Ishikawa (cell line): ENCODE data around the gene GALNT10.

ENCODE experiments used
- CEBPB ChIP-seq: IDR thresholded peaks from 2 replicates; pipeline ENCODE4 v1.6.1; 2012
- CREB1 ChIP-seq: IDR thresholded peaks from 2 replicates; pipeline ENCODE4 v1.6.1; 2012; ENCODE audit warnings: low read depth
- EGR1 ChIP-seq: IDR thresholded peaks from 2 replicates; pipeline ENCODE4 v1.6.1; 2012
- EP300 ChIP-seq: IDR thresholded peaks from 2 replicates; pipeline ENCODE4 v1.6.1; 2012; ENCODE audit warnings: borderline replicate concordance
- FOXM1 ChIP-seq: IDR thresholded peaks from 2 replicates; pipeline ENCODE4 v1.6.1; 2012; ENCODE audit warnings: low read depth, borderline replicate concordance
- NFIC ChIP-seq: IDR thresholded peaks from 2 replicates; pipeline ENCODE4 v1.6.1; 2012
- RAD21 ChIP-seq: IDR thresholded peaks from 2 replicates; pipeline ENCODE4 v1.6.1; 2012; ENCODE audit warnings: low read depth
- TAF1 ChIP-seq: IDR thresholded peaks from 2 replicates; pipeline ENCODE4 v1.6.1; 2012; ENCODE audit warnings: low read depth, mild to moderate bottlenecking
- TCF12 ChIP-seq: IDR thresholded peaks from 2 replicates; pipeline ENCODE4 v1.6.1; 2012; ENCODE audit warnings: low read depth
- TEAD4 ChIP-seq: IDR thresholded peaks from 2 replicates; pipeline ENCODE4 v1.6.1; 2012
- YY1 ChIP-seq: IDR thresholded peaks from 2 replicates; pipeline ENCODE4 v1.6.1; 2012; ENCODE audit warnings: low read depth
- ZBTB7A ChIP-seq: IDR thresholded peaks from 2 replicates; pipeline ENCODE4 v1.6.1; 2012; ENCODE audit warnings: low read depth
- TF ChIP-seq, protein P1 (sequence below): IDR thresholded peaks from 2 replicates; pipeline ENCODE4 v1.6.1; 2012
- TF ChIP-seq, protein P2 (sequence below): IDR thresholded peaks from 2 replicates; pipeline ENCODE4 v1.6.1; 2012; ENCODE audit warnings: low read depth, mild to moderate bottlenecking
- TF ChIP-seq, protein P3 (sequence below): IDR thresholded peaks from 2 replicates; pipeline ENCODE4 v1.6.1; 2012

The GALNT10 gene

DNA sequence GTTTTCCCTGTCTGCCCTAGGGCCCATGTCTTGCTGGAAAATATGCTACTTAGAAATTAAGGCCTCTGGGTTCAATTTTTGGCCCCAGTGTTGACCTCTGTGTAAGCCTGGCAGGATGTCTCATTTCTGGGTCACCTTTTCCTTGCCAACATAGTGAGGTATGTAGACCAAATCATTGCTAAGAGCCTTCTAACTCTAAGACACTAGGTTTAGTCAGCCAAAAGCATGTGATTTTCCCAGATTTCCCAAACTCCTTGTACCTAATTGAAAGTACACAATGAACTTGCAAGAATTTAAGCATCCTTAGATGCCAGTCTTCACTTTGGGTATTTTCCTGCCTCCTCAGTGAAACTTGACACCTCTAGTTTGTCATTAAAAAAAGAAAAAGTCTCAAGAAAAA lies 77.0 kb downstream of the GALNT10 start:
- no peak for TF ChIP-seq TAF1
- TF ChIP-seq CREB1: no peak
- TF ChIP-seq YY1: no peak
- no peak for TF ChIP-seq ZBTB7A
- no peak for TF ChIP-seq NFIC
- TF ChIP-seq, protein P1, sequence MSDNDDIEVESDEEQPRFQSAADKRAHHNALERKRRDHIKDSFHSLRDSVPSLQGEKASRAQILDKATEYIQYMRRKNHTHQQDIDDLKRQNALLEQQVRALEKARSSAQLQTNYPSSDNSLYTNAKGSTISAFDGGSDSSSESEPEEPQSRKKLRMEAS: no peak
- no peak for TF ChIP-seq FOXM1
- TF ChIP-seq RAD21: no peak
- no peak for TF ChIP-seq TCF12
- TF ChIP-seq, protein P2, sequence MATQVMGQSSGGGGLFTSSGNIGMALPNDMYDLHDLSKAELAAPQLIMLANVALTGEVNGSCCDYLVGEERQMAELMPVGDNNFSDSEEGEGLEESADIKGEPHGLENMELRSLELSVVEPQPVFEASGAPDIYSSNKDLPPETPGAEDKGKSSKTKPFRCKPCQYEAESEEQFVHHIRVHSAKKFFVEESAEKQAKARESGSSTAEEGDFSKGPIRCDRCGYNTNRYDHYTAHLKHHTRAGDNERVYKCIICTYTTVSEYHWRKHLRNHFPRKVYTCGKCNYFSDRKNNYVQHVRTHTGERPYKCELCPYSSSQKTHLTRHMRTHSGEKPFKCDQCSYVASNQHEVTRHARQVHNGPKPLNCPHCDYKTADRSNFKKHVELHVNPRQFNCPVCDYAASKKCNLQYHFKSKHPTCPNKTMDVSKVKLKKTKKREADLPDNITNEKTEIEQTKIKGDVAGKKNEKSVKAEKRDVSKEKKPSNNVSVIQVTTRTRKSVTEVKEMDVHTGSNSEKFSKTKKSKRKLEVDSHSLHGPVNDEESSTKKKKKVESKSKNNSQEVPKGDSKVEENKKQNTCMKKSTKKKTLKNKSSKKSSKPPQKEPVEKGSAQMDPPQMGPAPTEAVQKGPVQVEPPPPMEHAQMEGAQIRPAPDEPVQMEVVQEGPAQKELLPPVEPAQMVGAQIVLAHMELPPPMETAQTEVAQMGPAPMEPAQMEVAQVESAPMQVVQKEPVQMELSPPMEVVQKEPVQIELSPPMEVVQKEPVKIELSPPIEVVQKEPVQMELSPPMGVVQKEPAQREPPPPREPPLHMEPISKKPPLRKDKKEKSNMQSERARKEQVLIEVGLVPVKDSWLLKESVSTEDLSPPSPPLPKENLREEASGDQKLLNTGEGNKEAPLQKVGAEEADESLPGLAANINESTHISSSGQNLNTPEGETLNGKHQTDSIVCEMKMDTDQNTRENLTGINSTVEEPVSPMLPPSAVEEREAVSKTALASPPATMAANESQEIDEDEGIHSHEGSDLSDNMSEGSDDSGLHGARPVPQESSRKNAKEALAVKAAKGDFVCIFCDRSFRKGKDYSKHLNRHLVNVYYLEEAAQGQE: no peak

DNA sequence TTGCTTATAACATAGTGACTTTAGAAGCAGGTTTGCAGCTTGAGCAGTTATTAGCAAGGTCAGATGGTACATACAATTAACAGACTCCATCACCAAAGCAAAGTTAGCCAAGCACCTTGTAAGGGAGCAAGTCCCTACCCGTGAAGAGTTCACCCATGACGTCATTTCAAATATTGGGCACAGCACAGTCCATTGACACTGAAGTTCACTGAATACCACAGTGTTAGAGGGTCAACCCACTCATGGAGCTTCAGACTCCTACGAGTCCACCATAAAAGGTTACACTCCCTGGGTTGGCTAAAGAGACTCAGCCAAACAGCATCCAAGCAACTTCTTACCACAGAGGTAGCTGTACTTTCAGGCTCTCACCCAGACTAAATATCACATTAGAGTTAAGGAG lies 77.5 kb downstream of the GALNT10 start:
- no peak for TF ChIP-seq CEBPB
- no peak for TF ChIP-seq EP300
- no peak for TF ChIP-seq TCF12

DNA sequence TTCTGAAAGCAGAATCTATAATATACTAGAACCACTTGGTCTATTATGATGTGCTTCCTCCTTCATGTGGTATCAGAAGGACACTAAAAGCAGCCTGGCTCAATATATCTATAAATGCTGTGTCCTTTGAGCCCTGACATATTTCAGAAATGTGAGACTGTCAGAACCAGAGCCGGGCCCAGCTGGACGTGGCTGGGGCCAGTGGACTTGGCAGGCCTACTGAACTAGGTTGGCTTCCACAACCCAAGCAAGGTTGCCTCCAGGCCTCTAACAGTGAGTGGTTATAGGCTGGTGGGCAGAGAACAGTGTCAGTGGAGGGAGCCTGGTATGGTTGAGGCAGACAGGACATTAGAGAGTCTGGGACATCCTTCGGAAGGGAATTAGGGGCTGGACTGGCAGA lies 78.9 kb downstream of the GALNT10 start:
- no peak for TF ChIP-seq EGR1
- no peak for TF ChIP-seq TAF1
- TF ChIP-seq, protein P1: no peak
- TF ChIP-seq, protein P3, sequence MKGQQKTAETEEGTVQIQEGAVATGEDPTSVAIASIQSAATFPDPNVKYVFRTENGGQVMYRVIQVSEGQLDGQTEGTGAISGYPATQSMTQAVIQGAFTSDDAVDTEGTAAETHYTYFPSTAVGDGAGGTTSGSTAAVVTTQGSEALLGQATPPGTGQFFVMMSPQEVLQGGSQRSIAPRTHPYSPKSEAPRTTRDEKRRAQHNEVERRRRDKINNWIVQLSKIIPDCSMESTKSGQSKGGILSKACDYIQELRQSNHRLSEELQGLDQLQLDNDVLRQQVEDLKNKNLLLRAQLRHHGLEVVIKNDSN: no peak
- no peak for TF ChIP-seq ZBTB7A
- no peak for TF ChIP-seq CREB1
- TF ChIP-seq NFIC: no peak
- no peak for TF ChIP-seq CEBPB
- TF ChIP-seq TEAD4: no peak
- TF ChIP-seq, protein P2: no peak
- no peak for TF ChIP-seq FOXM1
- TF ChIP-seq RAD21: no peak
- no peak for TF ChIP-seq TCF12
- no peak for TF ChIP-seq YY1
- TF ChIP-seq EP300: no peak

DNA sequence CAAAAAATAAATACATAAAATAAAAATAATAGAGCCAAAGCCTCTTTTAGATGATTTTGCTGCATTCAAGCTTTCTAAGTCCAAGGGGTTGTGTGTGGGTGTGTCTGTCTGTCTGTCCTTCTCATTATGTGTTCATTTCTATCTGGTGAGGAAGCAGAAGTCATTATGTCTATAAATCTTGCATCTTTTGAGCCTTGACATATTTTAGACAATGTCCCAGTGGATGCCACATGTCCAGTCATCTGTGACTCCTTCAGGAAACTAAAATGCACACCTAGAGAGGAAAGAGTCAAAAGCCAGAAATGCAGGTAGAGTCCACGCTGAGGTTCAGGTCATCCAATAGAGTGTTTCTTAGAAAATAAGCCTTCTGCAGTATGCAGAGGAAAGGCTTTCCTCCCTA lies 80.9 kb downstream of the GALNT10 start:
- TF ChIP-seq, protein P1: peak; percentile 44; the same call in 1 of the 2 replicates
- TF ChIP-seq YY1 (0 out of 2 replicates have a peak, but pooled peaks have one; percentile 58), CREB1 (no peak), TEAD4 (peak; percentile 89), NFIC (peak; percentile 45), TAF1 (no peak), RAD21 (no peak), ZBTB7A (no peak), CEBPB (no peak), EP300 (peak; percentile 67; the same call in 1 of the 2 replicates), FOXM1 (0 out of 2 replicates have a peak, but pooled peaks have one; percentile 23), EGR1 (no peak), TCF12 (peak; percentile 50; the same call in 1 of the 2 replicates)
- TF ChIP-seq, protein P2: no peak
- TF ChIP-seq, protein P3: no peak
